Measurements from ENCODE around the gene KMT2B. TPM values are rescaled to one million over a fixed set of nuclear protein-coding genes. Genes with fewer than 3 reads are reported as not detected.
A peak's percentile ranks its signal among the peaks of the same experiment; 100 is the strongest.

KMT2B gene
- total and polyA plus RNA-seq, 9 of the 15 experiments (the other 6 are each of a cell fraction or from before 2014, with no cell fraction given): 0.63 to 43.9 (median 8.1) TPM

GRCh38 chr19:35716801-35717664, 770 bp upstream of the KMT2B start (continued):
- TF ChIP-seq NBN (IDR thresholded peaks at IDR 0.05; ENCODE audit: low read depth) (0 out of 2 replicates have a peak, but pooled peaks have one; percentile 25), KDM4B (IDR thresholded peaks at IDR 0.05; ENCODE audit: borderline replicate concordance in 2 of 2, low read depth in 1 of 2) (peak in 1 of 2 experiments; percentile 51; a peak in 1 of 4 replicates), DPF2 (IDR thresholded peaks at IDR 0.05) (peak; percentile 39; the same call in 1 of the 2 replicates), USF2 (CRISPR knock-in tag; IDR thresholded peaks at IDR 0.05) (0 out of 2 replicates have a peak, but pooled peaks have one; percentile 12), MTA3 (IDR thresholded peaks at IDR 0.05; ENCODE audit: borderline replicate concordance) (peak; percentile 63; the same call in 1 of the 2 replicates), MTA1 (IDR thresholded peaks at IDR 0.05; ENCODE audit: borderline replicate concordance) (peak; percentile 78; the same call in 1 of the 2 replicates), HNRNPLL (IDR thresholded peaks at IDR 0.05; ENCODE audit: low read depth, low read length, poor library complexity, severe bottlenecking) (peak; percentile 24), ATF7 (IDR thresholded peaks at IDR 0.05) (peak; percentile 21; the same call in 1 of the 2 replicates), SLC30A9 (CRISPR knock-in tag; IDR thresholded peaks at IDR 0.05) (no peak), ETV6 (IDR thresholded peaks at IDR 0.05; ENCODE audit: borderline replicate concordance in 1 of 2, low read depth in 2 of 2, low read length in 1 of 2) (no peak), ETV6 (CRISPR knock-in tag; IDR thresholded peaks at IDR 0.05; ENCODE audit: borderline replicate concordance) (no peak), EHMT2 (IDR thresholded peaks at IDR 0.05) (peak; percentile 34; the same call in 1 of the 2 replicates), CC2D1A (IDR thresholded peaks at IDR 0.05) (peak; percentile 91), AFF1 (IDR thresholded peaks at IDR 0.05; ENCODE audit: low read depth in 1 of 2, partially characterized antibody in 2 of 2) (peak in 1 of 2 experiments; percentile 98), MCM5 (IDR thresholded peaks at IDR 0.05; ENCODE audit: low read depth) (no peak), ZNF12 (CRISPR knock-in tag; IDR thresholded peaks at IDR 0.05) (0 out of 2 replicates have a peak, but pooled peaks have one; percentile 38), BCOR (IDR thresholded peaks at IDR 0.05) (peak; percentile 55; the same call in 1 of the 2 replicates), ZNF592 (IDR thresholded peaks at IDR 0.05) (peak; percentile 18; the same call in 1 of the 2 replicates)

All from K562 (cell line).